Keratinocyte (primary cell): ENCODE data around the gene HSF5.

Experiments used
- EZH2 ChIP-seq: IDR thresholded peaks from one replicate; pipeline ENCODE4 v1.6.1; 2012; ENCODE audit warnings: inconsistent platforms, mild to moderate bottlenecking, low read length, moderate library complexity
- TF ChIP-seq, protein P1 (sequence below), 3 experiments: IDR thresholded peaks in 1 of 3; conservative IDR thresholded peaks in 1 of 3; optimal IDR thresholded peaks in 1 of 3; 2 replicates in 2 of 3; 3 replicates in 1 of 3; pipeline versions ENCODE3 to v1.5.1; 2011; ENCODE audit warnings: low read length in 3 of 3, mild to moderate bottlenecking in 3 of 3, moderate library complexity in 2 of 3, control low read depth in 1 of 3, inconsistent platforms in 1 of 3; ENCODE audit not compliant: insufficient read depth in 2 of 3; ENCODE audit errors: extremely low read depth in 1 of 3

DNA sequence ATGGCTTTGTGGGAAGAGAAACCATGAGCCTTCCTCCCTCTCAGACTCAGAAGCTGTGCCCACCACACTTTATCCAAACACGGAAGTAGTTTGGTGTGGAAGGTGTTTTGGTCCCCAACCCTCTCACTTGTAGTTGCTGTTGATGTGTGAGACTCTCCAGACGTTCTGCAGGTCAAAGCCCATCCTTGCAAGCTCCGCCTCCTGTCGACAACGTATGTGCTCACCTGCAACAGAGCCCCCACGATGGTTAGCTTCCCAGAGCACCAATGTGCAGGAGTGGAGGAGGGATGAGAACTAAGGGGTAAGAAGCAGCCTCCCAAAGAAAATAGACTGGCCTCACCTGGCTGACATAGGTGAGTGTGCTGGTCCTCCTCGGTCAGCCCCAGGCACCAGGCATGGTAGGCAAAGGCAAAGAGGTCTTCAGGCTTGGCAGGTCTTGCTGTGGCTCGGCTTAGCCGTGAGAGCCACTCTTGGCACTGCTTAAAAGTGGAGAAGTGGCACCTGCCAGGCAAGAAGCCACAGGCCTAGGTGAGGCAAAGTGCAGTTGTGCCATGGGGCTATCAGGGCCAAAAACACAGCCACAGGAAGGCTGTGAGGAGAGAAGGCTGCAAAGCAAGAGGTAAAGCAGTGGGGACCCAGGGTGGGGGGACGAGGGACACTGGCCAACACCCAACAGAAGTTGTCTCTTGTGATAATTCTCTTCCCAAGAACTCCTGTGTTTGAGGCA lies 20.3 kb upstream of the HSF5 start:
- TF ChIP-seq, protein P1, sequence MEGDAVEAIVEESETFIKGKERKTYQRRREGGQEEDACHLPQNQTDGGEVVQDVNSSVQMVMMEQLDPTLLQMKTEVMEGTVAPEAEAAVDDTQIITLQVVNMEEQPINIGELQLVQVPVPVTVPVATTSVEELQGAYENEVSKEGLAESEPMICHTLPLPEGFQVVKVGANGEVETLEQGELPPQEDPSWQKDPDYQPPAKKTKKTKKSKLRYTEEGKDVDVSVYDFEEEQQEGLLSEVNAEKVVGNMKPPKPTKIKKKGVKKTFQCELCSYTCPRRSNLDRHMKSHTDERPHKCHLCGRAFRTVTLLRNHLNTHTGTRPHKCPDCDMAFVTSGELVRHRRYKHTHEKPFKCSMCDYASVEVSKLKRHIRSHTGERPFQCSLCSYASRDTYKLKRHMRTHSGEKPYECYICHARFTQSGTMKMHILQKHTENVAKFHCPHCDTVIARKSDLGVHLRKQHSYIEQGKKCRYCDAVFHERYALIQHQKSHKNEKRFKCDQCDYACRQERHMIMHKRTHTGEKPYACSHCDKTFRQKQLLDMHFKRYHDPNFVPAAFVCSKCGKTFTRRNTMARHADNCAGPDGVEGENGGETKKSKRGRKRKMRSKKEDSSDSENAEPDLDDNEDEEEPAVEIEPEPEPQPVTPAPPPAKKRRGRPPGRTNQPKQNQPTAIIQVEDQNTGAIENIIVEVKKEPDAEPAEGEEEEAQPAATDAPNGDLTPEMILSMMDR (optimal IDR thresholded peaks at IDR 0.05 in 1 of 3, IDR thresholded peaks at IDR 0.05 in 1 of 3, conservative IDR thresholded peaks at IDR 0.05 in 1 of 3; ENCODE audit: extremely low read depth in 1 of 3, insufficient read depth in 2 of 3, low read length in 3 of 3): no peak
- no peak for TF ChIP-seq EZH2
